Trophoblast cell (in vitro differentiated cells and primary cell): ENCODE measurements around the gene PLLP.
A peak's percentile ranks its signal among the peaks of the same experiment; 100 is the strongest.

ENCODE experiments used
- DNase-seq, 2 donors: peaks; one replicate each; pipeline ENCODE4 v3.0.0-alpha.2; 2016
- H2AFZ ChIP-seq: 2 replicates; pipeline ENCODE4 v1.6.1; 2013; ENCODE audit warnings: low read length, moderate library complexity, mild to moderate bottlenecking; ENCODE audit not compliant: insufficient read depth, poor library complexity
- H2AK5ac ChIP-seq: 2 replicates; pipeline ENCODE4 v1.6.1; 2013; ENCODE audit warnings: mild to moderate bottlenecking, low read length
- H2BK120ac ChIP-seq: 2 replicates; pipeline ENCODE4 v1.6.1; 2013; ENCODE audit warnings: low read length, mild to moderate bottlenecking, moderate library complexity; ENCODE audit not compliant: insufficient read depth, poor library complexity
- H2BK12ac ChIP-seq: 2 replicates; pipeline ENCODE4 v1.6.1; 2013; ENCODE audit warnings: mild to moderate bottlenecking, low read length, moderate library complexity
- H2BK5ac ChIP-seq: 2 replicates; pipeline ENCODE4 v1.6.1; 2013; ENCODE audit warnings: low read length, low read depth, moderate library complexity, mild to moderate bottlenecking; ENCODE audit not compliant: poor library complexity
- H3K14ac ChIP-seq: 2 replicates; pipeline ENCODE4 v1.6.1; 2013; ENCODE audit warnings: mild to moderate bottlenecking, low read length
- H3K18ac ChIP-seq: 2 replicates; pipeline ENCODE4 v1.6.1; 2013; ENCODE audit warnings: mild to moderate bottlenecking, low read length
- H3K23ac ChIP-seq: 2 replicates; pipeline ENCODE4 v1.6.1; 2013; ENCODE audit warnings: low read length
- H3K27ac ChIP-seq: 2 replicates; pipeline ENCODE4 v1.5.1; 2013; ENCODE audit warnings: low read depth, mild to moderate bottlenecking, inconsistent platforms, low read length, moderate library complexity
- H3K27me3 ChIP-seq: 2 replicates; pipeline ENCODE4 v1.6.1; 2013; ENCODE audit warnings: inconsistent platforms, mild to moderate bottlenecking, low read length, moderate library complexity; ENCODE audit not compliant: insufficient read depth
- H3K36me3 ChIP-seq, 2 experiments: 1 replicate in 1 of 2; 2 replicates in 1 of 2; pipeline ENCODE4 v1.6.1; 2013; ENCODE audit warnings: low read length in 2 of 2, mild to moderate bottlenecking in 2 of 2, moderate library complexity in 1 of 2; ENCODE audit not compliant: insufficient read depth in 2 of 2, control insufficient read depth in 1 of 2
- H3K4ac ChIP-seq: 2 replicates; pipeline ENCODE4 v1.6.1; 2013; ENCODE audit warnings: low read depth, mild to moderate bottlenecking, low read length, moderate library complexity
- H3K4me1 ChIP-seq, 2 experiments: 1 replicate in 1 of 2; 2 replicates in 1 of 2; pipeline ENCODE4 v1.6.1; 2013; ENCODE audit warnings: low read length in 2 of 2, mild to moderate bottlenecking in 2 of 2, moderate library complexity in 1 of 2; ENCODE audit not compliant: insufficient read depth in 2 of 2, control insufficient read depth in 1 of 2
- H3K4me2 ChIP-seq: 2 replicates; pipeline ENCODE4 v1.6.1; 2013; ENCODE audit warnings: inconsistent platforms, mild to moderate bottlenecking, low read length, moderate library complexity
- H3K4me3 ChIP-seq: 2 replicates; pipeline ENCODE4 v1.5.1; 2013; ENCODE audit warnings: mild to moderate bottlenecking, low read depth, low read length, inconsistent platforms
- H3K79me1 ChIP-seq: one replicate; pipeline ENCODE4 v1.6.1; 2013; ENCODE audit warnings: low read length
- H3K79me2 ChIP-seq: 2 replicates; pipeline ENCODE4 v1.6.1; 2013; ENCODE audit warnings: low read length, mild to moderate bottlenecking; ENCODE audit not compliant: control insufficient read depth, insufficient read depth, poor library complexity
- H3K9ac ChIP-seq: 2 replicates; pipeline ENCODE4 v1.6.1; 2013; ENCODE audit warnings: mild to moderate bottlenecking, low read length
- H3K9me3 ChIP-seq: 2 replicates; pipeline ENCODE4 v1.6.1; 2013; ENCODE audit warnings: low read depth, mild to moderate bottlenecking, control low read depth, inconsistent platforms, low read length; ENCODE audit not compliant: insufficient read depth
- H4K12ac ChIP-seq: 2 replicates; pipeline ENCODE4 v1.6.1; 2013; ENCODE audit warnings: low read depth, mild to moderate bottlenecking, low read length, moderate library complexity
- H4K8ac ChIP-seq: 2 replicates; pipeline ENCODE4 v1.6.1; 2013; ENCODE audit warnings: low read depth, mild to moderate bottlenecking, low read length, moderate library complexity
- H4K91ac ChIP-seq: one replicate; pipeline ENCODE4 v1.6.1; 2013; ENCODE audit warnings: low read depth, mild to moderate bottlenecking, low read length, moderate library complexity
- WGBS: extraction: QIAGEN DNeasy Blood & Tissue Kit; methylation state at CpG from one replicate; pipeline ENCODE4 v1.1.7; 2013; ENCODE audit warnings: missing lambda C conversion rate; ENCODE audit not compliant: insufficient read length, insufficient coverage; ENCODE audit errors: extremely low coverage; 5-methylcytosine and 5-hydroxymethylcytosine counted together

PLLP gene

DNA sequence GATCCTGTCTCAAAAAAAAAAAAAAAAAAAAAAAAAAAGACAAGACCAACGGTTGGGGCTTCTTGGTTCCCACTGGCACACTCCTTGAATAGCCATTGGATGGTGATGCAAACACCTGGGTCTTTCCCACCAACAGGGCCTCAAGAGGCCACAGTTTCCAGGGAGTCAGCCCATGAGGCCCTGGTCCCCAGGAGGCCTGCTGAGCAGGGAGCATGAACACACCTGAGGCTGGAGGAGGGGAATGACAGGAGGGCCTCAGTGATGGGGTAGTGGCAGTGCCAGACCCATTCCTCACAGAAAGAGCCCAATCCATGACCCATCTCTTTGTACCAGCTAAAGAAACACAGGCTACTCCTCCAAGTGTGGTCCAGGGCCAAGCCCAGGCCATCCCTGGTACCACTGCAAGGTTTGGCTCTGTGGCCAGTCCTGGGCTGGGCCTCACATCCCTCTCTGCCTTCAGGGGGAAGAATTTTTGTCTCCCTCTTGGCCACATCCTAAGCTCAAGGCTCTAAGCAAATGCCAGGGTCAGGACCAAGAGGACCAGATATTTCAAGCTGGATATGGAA, 25.5 kb downstream of the PLLP start:
- no peaks in the 10 kb centered on the region for H3K79me2 ChIP-seq
- no CpG with 5 or more reads among the region's 1 CpG for WGBS

GRCh38 chr16:57258226-57258909, 26.1 kb downstream of the PLLP start:
- Histone ChIP-seq H4K8ac (no peak overlapping the region), H3K27me3 (no peaks in the 10 kb centered on the region), H3K36me3 (no peaks in the 10 kb centered on the region), H4K91ac (no peak overlapping the region), H3K4ac (no peak overlapping the region), H3K4me3 (no peak overlapping the region), H4K12ac (no peak overlapping the region), H3K27ac (no peak overlapping the region), H2AK5ac (no peak overlapping the region), H2AFZ (no peak overlapping the region), H3K9me3 (no peaks in the 10 kb centered on the region), H3K4me1 (peaks cover 8 to 9% of the 10 kb centered on the region in 2 experiments), H3K23ac (no peak overlapping the region), H2BK120ac (no peak overlapping the region), H3K18ac (no peak overlapping the region), H3K79me2 (no peaks in the 10 kb centered on the region), H2BK5ac (no peak overlapping the region), H3K9ac (no peak overlapping the region), H3K14ac (no peak overlapping the region), H3K79me1 (peaks cover 4% of the 10 kb centered on the region), H2BK12ac (no peak overlapping the region), H3K4me2 (no peak overlapping the region)
- no peak for DNase-seq
- no CpG with 5 or more reads among the region's 18 CpGs for WGBS

More for the DNA sequence above, 25.5 kb downstream of the PLLP start:
- H3K14ac ChIP-seq = no peak overlapping the region
- H3K4me3 ChIP-seq = no peak overlapping the region
- H3K4me2 ChIP-seq = no peak overlapping the region
- H3K36me3 ChIP-seq = no peaks in the 10 kb centered on the region
- no peak for DNase-seq
- H2AK5ac ChIP-seq = peak overlapping the region; percentile 49
- H2BK12ac ChIP-seq = no peak overlapping the region
- H3K4me1 ChIP-seq = peaks cover 8 to 9% of the 10 kb centered on the region in 2 experiments
- no peak overlapping the region for H3K27ac ChIP-seq
- H3K9me3 ChIP-seq = no peaks in the 10 kb centered on the region
- no peak overlapping the region for H2AFZ ChIP-seq
- no peak overlapping the region for H3K18ac ChIP-seq
- no peak overlapping the region for H3K23ac ChIP-seq
- peaks cover 4% of the 10 kb centered on the region for H3K79me1 ChIP-seq
- H4K8ac ChIP-seq = no peak overlapping the region
- no peak overlapping the region for H4K12ac ChIP-seq
- no peak overlapping the region for H2BK5ac ChIP-seq
- no peak overlapping the region for H3K4ac ChIP-seq
- H3K9ac ChIP-seq = no peak overlapping the region
- no peak overlapping the region for H2BK120ac ChIP-seq
- no peaks in the 10 kb centered on the region for H3K27me3 ChIP-seq
- no peak overlapping the region for H4K91ac ChIP-seq

DNA sequence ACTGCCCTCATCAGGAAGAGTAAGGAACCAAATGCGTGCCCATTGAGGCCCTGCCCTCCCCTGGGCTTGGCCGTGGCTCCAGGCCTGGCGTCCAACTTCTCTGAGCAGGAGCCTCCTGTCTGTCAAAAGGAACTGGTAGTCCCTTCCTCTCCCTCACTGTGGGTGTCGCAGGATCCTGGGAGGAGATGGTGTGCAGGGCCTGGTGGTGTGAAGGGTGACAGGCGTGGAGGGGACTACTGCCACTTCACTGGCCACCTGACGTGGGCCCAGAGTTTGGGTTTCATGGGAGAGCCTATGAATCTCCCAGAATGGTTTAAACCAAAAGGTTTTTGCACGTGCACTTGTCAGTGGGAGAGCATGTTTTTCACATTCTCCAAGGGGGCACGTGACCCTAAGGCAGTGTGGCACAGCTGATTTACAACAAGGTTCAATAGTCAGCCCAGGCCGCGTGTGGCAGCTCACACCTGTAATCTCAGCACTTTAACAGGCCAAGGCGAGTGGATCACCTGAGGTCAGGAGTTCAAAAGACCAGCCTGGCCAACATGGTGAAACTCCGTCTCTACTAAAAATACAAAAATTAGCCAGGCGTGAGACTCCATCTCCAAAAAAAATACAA, 26.9 kb downstream of the PLLP start:
- Histone ChIP-seq H3K79me2 (no peaks in the 10 kb centered on the region), H4K8ac (no peak overlapping the region), H2AFZ (no peak overlapping the region), H3K27ac (no peak overlapping the region), H4K12ac (no peak overlapping the region), H3K4me2 (no peak overlapping the region), H2AK5ac (no peak overlapping the region), H2BK5ac (no peak overlapping the region), H3K18ac (no peak overlapping the region), H3K79me1 (peaks cover 4% of the 10 kb centered on the region), H3K4me1 (peaks cover 8 to 9% of the 10 kb centered on the region in 2 experiments), H3K23ac (no peak overlapping the region), H3K9me3 (no peaks in the 10 kb centered on the region), H3K4ac (no peak overlapping the region), H2BK12ac (no peak overlapping the region), H3K36me3 (peaks cover 0 to under 1% of the 10 kb centered on the region in 2 experiments), H3K9ac (no peak overlapping the region), H2BK120ac (no peak overlapping the region), H3K27me3 (no peaks in the 10 kb centered on the region), H3K14ac (no peak overlapping the region), H4K91ac (no peak overlapping the region), H3K4me3 (no peak overlapping the region)
- WGBS = no CpG with 5 or more reads among the region's 13 CpGs
- no peak for DNase-seq

GRCh38 chr16:57256601-57257395, 27.7 kb downstream of the PLLP start:
- no peak overlapping the region for H2BK120ac ChIP-seq
- no peak overlapping the region for H3K9ac ChIP-seq
- no peak overlapping the region for H2BK5ac ChIP-seq
- no peak overlapping the region for H3K23ac ChIP-seq
- no peak overlapping the region for H4K91ac ChIP-seq
- no peak overlapping the region for H3K14ac ChIP-seq
- DNase-seq = no peak
- H3K27ac ChIP-seq = no peak overlapping the region
- no peak overlapping the region for H2BK12ac ChIP-seq
- H4K8ac ChIP-seq = no peak overlapping the region
- H3K18ac ChIP-seq = no peak overlapping the region
- no peak overlapping the region for H4K12ac ChIP-seq
- H3K79me1 ChIP-seq = peaks cover 4% of the 10 kb centered on the region
- no peaks in the 10 kb centered on the region for H3K79me2 ChIP-seq
- H3K27me3 ChIP-seq = no peaks in the 10 kb centered on the region
- H3K4ac ChIP-seq = no peak overlapping the region
- no peak overlapping the region for H2AFZ ChIP-seq
- peak overlapping the region; percentile 25 for H3K4me3 ChIP-seq
- H3K9me3 ChIP-seq = peaks cover 2% of the 10 kb centered on the region
- no CpG with 5 or more reads among the region's 16 CpGs for WGBS
- peaks cover 6 to 8% of the 10 kb centered on the region in 2 experiments for H3K36me3 ChIP-seq
- H3K4me1 ChIP-seq = peaks cover 8 to 9% of the 10 kb centered on the region in 2 experiments
- no peak overlapping the region for H3K4me2 ChIP-seq
- H2AK5ac ChIP-seq = no peak overlapping the region
